GM21381 (cell line): ENCODE data around the gene EGFR.

Source experiments
- ATAC-seq: cut with Tn5 transposase; IDR thresholded peaks from one replicate; pipeline ENCODE4 v1.9.1; 2021; ENCODE audit warnings: mild to moderate bottlenecking, moderate library complexity; ENCODE audit not compliant: unreplicated experiment

The EGFR gene

DNA sequence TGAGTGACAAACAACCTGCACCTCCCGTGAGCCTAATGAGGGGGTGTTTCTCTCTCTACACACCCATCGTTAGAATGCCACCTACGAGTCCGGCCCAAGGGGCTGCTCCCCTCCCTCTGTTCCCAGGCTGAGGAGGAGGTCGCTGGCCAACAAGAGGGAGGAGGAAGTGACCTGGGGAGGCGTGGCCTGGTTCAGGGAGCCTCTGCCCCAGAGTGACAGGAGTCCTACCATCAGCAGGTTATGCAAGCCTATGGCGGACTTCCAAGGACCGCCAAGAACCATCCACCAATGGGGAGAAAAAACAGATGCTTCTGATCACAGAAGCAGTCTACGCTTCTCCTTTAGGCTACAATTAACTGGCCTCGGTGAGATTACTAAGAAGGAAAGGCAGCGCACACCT lies 12.3 kb upstream of the EGFR start:
- ATAC-seq = no peak

- no peak for ATAC-seq
Observed at GRCh38 chr7:55013851-55014250, 5.0 kb upstream of the EGFR start.

DNA sequence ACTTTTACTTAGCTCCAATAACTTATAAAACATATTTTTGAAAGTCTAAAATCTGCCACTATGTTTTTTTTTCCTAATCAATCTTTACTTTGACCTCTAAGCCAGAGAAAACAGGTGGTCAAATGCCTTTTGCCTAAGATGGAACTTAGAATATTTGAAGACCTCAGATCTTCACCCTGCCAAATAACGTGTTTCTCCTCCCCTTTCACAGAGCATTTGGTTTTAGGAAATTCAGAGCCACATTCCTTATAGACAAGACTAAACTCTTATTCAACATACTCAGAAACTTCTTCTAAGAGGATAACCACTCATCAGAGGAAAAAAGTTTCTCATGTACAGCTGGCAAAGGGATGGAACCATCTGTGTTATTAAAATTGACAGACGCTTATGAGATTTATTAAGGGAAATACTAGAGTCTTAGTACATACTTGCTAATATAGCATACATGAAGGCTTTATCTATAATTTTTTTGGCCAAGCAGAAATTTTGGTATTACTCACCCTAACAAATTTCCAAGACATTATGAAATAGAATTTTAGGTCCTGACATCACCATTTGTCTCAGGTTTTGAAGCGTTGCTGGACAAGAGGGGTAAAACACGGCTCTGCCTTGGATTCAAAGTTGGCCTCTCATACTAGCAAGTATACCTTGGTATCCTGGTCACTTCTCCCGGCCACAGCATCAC lies 2.6 kb upstream of the EGFR start:
- no peak for ATAC-seq

GRCh38 chr7:55016746-55017090 lies 2.1 kb upstream of the EGFR start:
- no peak for ATAC-seq

DNA sequence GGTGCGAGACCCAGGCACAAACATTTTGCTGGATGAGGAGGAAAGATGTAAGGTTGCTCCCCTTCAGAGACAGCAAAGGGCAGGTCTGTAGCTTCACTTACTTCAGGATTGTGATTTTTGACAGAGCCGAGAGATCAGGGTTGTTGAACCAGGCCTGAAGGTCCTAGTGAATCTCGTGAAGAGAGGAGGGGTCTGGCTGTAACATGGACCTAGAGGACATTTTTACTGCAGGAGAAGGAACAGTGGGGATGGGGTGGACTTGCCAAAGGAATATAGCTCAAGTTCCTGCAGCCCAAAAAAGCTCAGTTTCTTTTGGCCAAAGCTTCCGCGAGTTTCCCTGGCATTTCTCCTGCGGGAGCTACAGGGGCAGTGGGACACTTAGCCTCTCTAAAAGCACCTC lies 976 bp upstream of the EGFR start:
- no peak for ATAC-seq

DNA sequence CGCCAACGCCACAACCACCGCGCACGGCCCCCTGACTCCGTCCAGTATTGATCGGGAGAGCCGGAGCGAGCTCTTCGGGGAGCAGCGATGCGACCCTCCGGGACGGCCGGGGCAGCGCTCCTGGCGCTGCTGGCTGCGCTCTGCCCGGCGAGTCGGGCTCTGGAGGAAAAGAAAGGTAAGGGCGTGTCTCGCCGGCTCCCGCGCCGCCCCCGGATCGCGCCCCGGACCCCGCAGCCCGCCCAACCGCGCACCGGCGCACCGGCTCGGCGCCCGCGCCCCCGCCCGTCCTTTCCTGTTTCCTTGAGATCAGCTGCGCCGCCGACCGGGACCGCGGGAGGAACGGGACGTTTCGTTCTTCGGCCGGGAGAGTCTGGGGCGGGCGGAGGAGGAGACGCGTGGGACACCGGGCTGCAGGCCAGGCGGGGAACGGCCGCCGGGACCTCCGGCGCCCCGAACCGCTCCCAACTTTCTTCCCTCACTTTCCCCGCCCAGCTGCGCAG lies 424 bp downstream of the EGFR start:
- ATAC-seq = no peak

- ATAC-seq = no peak
Observed at GRCh38 chr7:55019691-55020465, 1.1 kb downstream of the EGFR start.

DNA sequence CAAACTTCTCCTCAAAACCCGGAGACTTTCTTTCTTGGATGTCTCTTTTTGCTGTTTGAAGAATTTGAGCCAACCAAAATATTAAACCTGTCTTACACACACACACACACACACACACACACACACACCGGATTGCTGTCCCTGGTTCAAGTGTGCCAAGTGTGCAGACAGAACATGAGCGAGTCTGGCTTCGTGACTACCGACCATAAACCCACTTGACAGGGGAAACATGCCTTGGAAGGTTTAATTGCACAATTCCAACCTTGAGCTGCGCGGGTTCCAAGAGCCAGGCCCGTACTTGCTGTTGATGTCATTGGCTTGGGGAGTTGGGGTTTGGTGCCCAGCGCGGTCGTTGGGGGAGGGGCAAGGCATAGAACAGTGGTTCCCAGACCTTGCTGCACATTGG lies 1.7 kb downstream of the EGFR start:
- ATAC-seq = no peak

- no peak for ATAC-seq
Observed at GRCh38 chr7:55021053-55021452, 2.2 kb downstream of the EGFR start.

GRCh38 chr7:55022002-55022985 lies 3.5 kb downstream of the EGFR start:
- ATAC-seq = no peak

DNA sequence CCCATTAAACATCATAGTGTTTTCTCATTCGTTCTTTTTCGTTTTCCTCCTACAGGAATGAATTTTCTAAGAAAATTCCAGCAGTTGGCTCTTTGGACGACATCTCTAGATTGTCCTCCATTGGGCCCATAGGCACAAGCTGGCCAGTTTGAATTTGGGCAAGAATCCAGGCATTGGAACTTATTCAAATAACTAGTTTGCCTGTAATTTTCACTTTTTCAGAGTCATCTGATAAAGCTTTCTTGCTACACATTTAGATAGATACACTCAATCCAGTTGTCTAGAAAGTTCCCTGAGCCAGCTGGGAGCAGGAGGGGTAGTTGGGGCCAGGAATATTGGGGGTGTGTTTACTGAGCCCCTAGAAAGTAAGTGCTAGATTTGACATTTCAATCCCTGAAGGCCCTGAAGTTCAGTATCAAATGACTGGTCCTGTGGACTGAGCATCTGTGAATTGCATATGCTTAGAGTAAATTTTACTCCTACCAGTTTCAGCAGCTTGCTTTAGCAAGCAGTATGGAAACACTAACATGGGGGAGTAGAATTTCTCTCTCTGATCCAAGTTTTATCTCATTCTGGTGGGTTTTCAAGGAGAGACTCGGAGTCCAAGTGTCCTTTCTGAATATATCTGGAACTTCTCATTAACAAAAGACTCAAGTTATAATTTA lies 5.2 kb downstream of the EGFR start:
- no peak for ATAC-seq

GRCh38 chr7:55024776-55025175 lies 6.0 kb downstream of the EGFR start:
- no peak for ATAC-seq

DNA sequence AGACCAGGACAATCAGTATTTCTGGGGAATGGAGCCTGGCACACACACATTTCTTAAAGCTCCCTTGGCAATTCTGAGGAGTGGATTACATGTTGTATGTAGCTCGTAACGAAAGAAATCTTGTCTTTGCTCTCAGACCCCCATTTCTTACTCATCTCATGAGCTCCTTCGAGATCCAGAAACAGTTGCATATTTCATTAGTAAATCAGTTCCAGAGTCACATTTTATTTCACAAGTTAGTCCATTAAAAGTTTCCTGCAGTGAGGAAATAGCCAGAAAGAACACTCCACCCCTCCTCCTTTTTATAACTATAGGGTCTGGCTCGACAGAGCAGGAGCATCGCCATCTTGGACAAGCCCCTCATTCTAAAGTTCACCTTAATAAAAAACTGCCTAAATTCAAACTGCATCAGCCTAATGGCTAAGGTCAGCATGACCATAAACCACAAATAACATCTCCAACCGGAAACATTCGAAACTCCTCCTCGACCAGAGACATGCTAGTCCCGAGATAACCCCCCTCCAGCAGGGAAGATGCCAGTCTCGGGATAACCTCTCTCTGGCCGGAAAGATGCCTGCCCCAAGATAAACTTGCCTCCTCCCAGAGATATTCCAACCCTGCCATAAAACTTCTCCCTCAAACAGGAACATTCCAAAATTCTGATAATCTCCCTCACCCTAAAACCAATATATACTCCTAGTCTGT lies 7.4 kb downstream of the EGFR start:
- no peak for ATAC-seq

GRCh38 chr7:55026867-55027490 lies 8.2 kb downstream of the EGFR start:
- no peak for ATAC-seq

DNA sequence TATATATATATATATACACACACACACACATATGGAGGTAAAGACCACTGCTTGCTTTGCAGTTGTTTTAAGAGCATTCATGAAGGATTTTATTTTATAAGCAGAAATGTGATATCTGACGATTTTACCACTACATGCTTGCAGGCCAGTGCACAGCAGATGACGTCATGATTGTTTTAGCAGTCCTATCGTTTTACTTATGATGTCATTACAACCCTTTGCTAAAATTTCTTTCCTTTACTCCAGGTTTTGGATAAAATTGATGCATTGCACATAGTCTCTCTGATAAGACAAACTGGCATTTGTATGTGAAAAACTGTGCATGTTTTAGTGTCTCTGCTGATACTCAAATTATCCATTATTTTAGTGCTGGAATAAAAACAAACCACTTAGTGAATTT lies 9.2 kb downstream of the EGFR start:
- ATAC-seq = no peak

GRCh38 chr7:55030314-55030713 lies 11.5 kb downstream of the EGFR start:
- no peak for ATAC-seq

GRCh38 chr7:55031075-55031474 lies 12.3 kb downstream of the EGFR start:
- no peak for ATAC-seq

- no peak for ATAC-seq
Observed at GRCh38 chr7:55032069-55032699, 13.4 kb downstream of the EGFR start.

DNA sequence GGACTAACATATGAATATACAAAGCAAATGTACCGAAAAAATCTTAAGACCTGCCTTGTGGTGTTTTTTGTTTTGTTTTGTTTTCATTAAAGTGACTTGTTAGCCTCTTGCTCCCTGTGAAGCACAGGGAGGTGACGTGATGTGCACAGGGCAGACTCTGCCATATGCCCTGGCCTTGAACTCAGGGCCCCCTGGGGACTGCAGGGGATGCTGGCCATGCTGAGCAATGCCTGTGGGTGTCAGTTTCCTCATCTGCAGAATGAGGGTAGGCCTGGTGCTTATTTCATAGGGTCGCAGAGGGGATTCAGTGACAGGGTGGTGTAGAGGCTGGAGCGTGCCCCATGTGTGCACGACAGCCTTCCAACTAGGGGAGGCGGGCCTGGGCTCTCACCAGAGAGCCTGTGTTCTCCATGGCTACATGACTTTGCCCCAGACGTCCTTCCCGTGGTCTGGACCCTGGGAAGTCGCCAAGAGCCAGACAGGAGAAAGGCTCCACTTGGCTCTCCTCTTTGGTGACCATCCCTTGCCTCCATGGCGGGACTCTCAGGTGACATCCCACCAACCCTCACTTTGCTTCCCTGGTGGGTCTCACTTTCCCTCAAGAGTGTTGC lies 14.5 kb downstream of the EGFR start:
- ATAC-seq = no peak
